Measurements from ENCODE around the gene TMCO5A. TPM values are rescaled to one million over a fixed set of nuclear protein-coding genes. Genes with fewer than 3 reads are reported as not detected.

Gene TMCO5A
- total RNA-seq, 1 experiment from 2014 or later = not detected

- no peaks in the 10 kb centered on the region for H3K4me1 Mint-ChIP-seq
- H3K4me3 Mint-ChIP-seq = no peak overlapping the region
- no peak for TF ChIP-seq ATF6 (CRISPR knock-in tag; IDR thresholded peaks at IDR 0.05)
- no peak for TF ChIP-seq AR (CRISPR knock-in tag; IDR thresholded peaks at IDR 0.05)
- TF ChIP-seq ATF1 (CRISPR knock-in tag; IDR thresholded peaks at IDR 0.05) = no peak
- no peak for TF ChIP-seq SOX15 (CRISPR knock-in tag; IDR thresholded peaks at IDR 0.05)
- no peak for TF ChIP-seq ZNF671 (CRISPR knock-in tag; IDR thresholded peaks at IDR 0.05)
- no peak for TF ChIP-seq RELA (CRISPR knock-in tag; IDR thresholded peaks at IDR 0.05; ENCODE audit: borderline replicate concordance)
- TF ChIP-seq SMAD3 (CRISPR knock-in tag; IDR thresholded peaks at IDR 0.05; ENCODE audit: borderline replicate concordance) = no peak
- no peak for TF ChIP-seq ZNF532 (CRISPR knock-in tag; IDR thresholded peaks at IDR 0.05; ENCODE audit: borderline replicate concordance)
- TF ChIP-seq E2F5 (CRISPR knock-in tag; IDR thresholded peaks at IDR 0.05) = no peak
- no peak for TF ChIP-seq MAX (CRISPR knock-in tag; IDR thresholded peaks at IDR 0.05)
- no peak for TF ChIP-seq SP1 (CRISPR knock-in tag; conservative IDR thresholded peaks at IDR 0.05)
- no peak for TF ChIP-seq ZNF317 (CRISPR knock-in tag; IDR thresholded peaks at IDR 0.05; ENCODE audit: borderline replicate concordance, low read depth)
- TF ChIP-seq ESRRA (CRISPR knock-in tag; IDR thresholded peaks at IDR 0.05; ENCODE audit: borderline replicate concordance) = no peak
- TF ChIP-seq ZSCAN18 (CRISPR knock-in tag; IDR thresholded peaks at IDR 0.05) = no peak
- ChIA-PET CTCF (interaction anchor here (0.6 to 1.2 kb wide), 4 partner anchors 23 to 885 kb away, joined by 3 to 4 read pairs (median 3); no protein-coding TSS in a partner anchor), POLR2A (interaction anchor here (0.7 kb wide), 1 partner anchor 1992 kb away, joined by 10 read pairs; no protein-coding TSS in a partner anchor)
- DNase-seq (ENCODE audit: low spot score) (no peak), ATAC-seq (no peak)
- H3K27ac Mint-ChIP-seq = no peak overlapping the region
- H3K27me3 Mint-ChIP-seq (ENCODE audit: low read depth) = no peaks in the 10 kb centered on the region
- peaks cover 3% of the 10 kb centered on the region; the same call in 1 of the 2 replicates for H3K9me3 Mint-ChIP-seq
- H3K36me3 Mint-ChIP-seq = no peaks in the 10 kb centered on the region
These were observed 45.4 kb downstream of the TMCO5A start for GRCh38 chr15:37979671-37980409.
